Measurements from ENCODE around the gene RALB. TPM values are rescaled to one million over a fixed set of nuclear protein-coding genes. Genes with fewer than 3 reads are reported as not detected.
A peak's percentile ranks its signal among the peaks of the same experiment; 100 is the strongest.

The RALB gene
- total and polyA plus RNA-seq, 2 donors (not counting 1 experiment from before 2014, with no cell fraction given) = 58.3 to 73.9 TPM

- H3K9me3 ChIP-seq (ENCODE audit: control insufficient read depth, insufficient read depth, low read depth, low read length) = no peaks in the 10 kb centered on the region
- no peaks in the 10 kb centered on the region for H3K79me2 ChIP-seq (ENCODE audit: control insufficient read depth, insufficient read depth, low read length)
- DNase-seq (ENCODE audit: low read depth in 2 of 2) = peak; percentile 18 to 47
These were observed 70.6 kb downstream of the RALB start for GRCh38 chr2:120323214-120323613.

GRCh38 chr2:120323807-120324399, 71.3 kb downstream of the RALB start:
- H3K9ac ChIP-seq (ENCODE audit: insufficient read depth, low read length) = no peak overlapping the region
- H3K9me3 ChIP-seq (ENCODE audit: control insufficient read depth, insufficient read depth, low read depth, low read length) = no peaks in the 10 kb centered on the region
- no peak overlapping the region for H3K4me3 ChIP-seq (replicated peaks in 1 of 4; ENCODE audit: control extremely low read depth in 1 of 4, insufficient read depth in 1 of 4, low read depth in 3 of 4, low read length in 4 of 4)
- peaks cover 13% of the 10 kb centered on the region for H3K27me3 ChIP-seq (ENCODE audit: control insufficient read depth, insufficient read depth, low read length)
- no peaks in the 10 kb centered on the region for H3K4me1 ChIP-seq (ENCODE audit: control insufficient read depth, extremely low read depth, insufficient read depth, low read length)
- no peaks in the 10 kb centered on the region for H3K36me3 ChIP-seq (ENCODE audit: control insufficient read depth, insufficient read depth, low read length)
- no peak for TF ChIP-seq CTCF (conservative IDR thresholded peaks at IDR 0.05 in 1 of 2, IDR thresholded peaks at IDR 0.05 in 1 of 2; ENCODE audit: low read depth in 1 of 2, low read length in 2 of 2)
- no peak for TF ChIP-seq EZH2 (IDR thresholded peaks at IDR 0.05; ENCODE audit: low read length, missing control alignments)
- no peak overlapping the region for H2AFZ ChIP-seq (ENCODE audit: low read length)
- no peak overlapping the region for H3K27ac ChIP-seq (ENCODE audit: insufficient read depth, low read length)
- no peaks in the 10 kb centered on the region for H4K20me1 ChIP-seq (ENCODE audit: control insufficient read depth, extremely low read depth, insufficient read depth, low read length)
- peak in 1 of 2 donors; percentile 49 for DNase-seq (ENCODE audit: low read depth in 2 of 2)
- no peaks in the 10 kb centered on the region for H3K79me2 ChIP-seq (ENCODE audit: control insufficient read depth, insufficient read depth, low read length)
- no peak overlapping the region for H3K4me2 ChIP-seq (ENCODE audit: extremely low read depth, insufficient read depth, low read length)

More at GRCh38 chr2:120323214-120323613, 70.6 kb downstream of the RALB start:
- Histone ChIP-seq H3K36me3 (ENCODE audit: control insufficient read depth, insufficient read depth, low read length) (no peaks in the 10 kb centered on the region), H4K20me1 (ENCODE audit: control insufficient read depth, extremely low read depth, insufficient read depth, low read length) (no peaks in the 10 kb centered on the region), H3K4me1 (ENCODE audit: control insufficient read depth, extremely low read depth, insufficient read depth, low read length) (no peaks in the 10 kb centered on the region), H3K27me3 (ENCODE audit: control insufficient read depth, insufficient read depth, low read length) (peaks cover 12% of the 10 kb centered on the region), H3K4me3 (replicated peaks in 1 of 4; ENCODE audit: control extremely low read depth in 1 of 4, insufficient read depth in 1 of 4, low read depth in 3 of 4, low read length in 4 of 4) (no peak overlapping the region), H2AFZ (ENCODE audit: low read length) (no peak overlapping the region), H3K9ac (ENCODE audit: insufficient read depth, low read length) (no peak overlapping the region), H3K27ac (ENCODE audit: insufficient read depth, low read length) (no peak overlapping the region), H3K4me2 (ENCODE audit: extremely low read depth, insufficient read depth, low read length) (peak overlapping the region; percentile 25)
- TF ChIP-seq CTCF (conservative IDR thresholded peaks at IDR 0.05 in 1 of 2, IDR thresholded peaks at IDR 0.05 in 1 of 2; ENCODE audit: low read depth in 1 of 2, low read length in 2 of 2) = no peak
- no peak for TF ChIP-seq EZH2 (IDR thresholded peaks at IDR 0.05; ENCODE audit: low read length, missing control alignments)

- Histone ChIP-seq H3K4me1 (ENCODE audit: control insufficient read depth, extremely low read depth, insufficient read depth, low read length) (no peaks in the 10 kb centered on the region), H3K79me2 (ENCODE audit: control insufficient read depth, insufficient read depth, low read length) (no peaks in the 10 kb centered on the region), H3K9me3 (ENCODE audit: control insufficient read depth, insufficient read depth, low read depth, low read length) (no peaks in the 10 kb centered on the region), H3K27ac (ENCODE audit: insufficient read depth, low read length) (no peak overlapping the region), H3K36me3 (ENCODE audit: control insufficient read depth, insufficient read depth, low read length) (no peaks in the 10 kb centered on the region), H4K20me1 (ENCODE audit: control insufficient read depth, extremely low read depth, insufficient read depth, low read length) (no peaks in the 10 kb centered on the region), H3K27me3 (ENCODE audit: control insufficient read depth, insufficient read depth, low read length) (peaks cover 7% of the 10 kb centered on the region), H3K9ac (ENCODE audit: insufficient read depth, low read length) (no peak overlapping the region), H3K4me3 (replicated peaks in 1 of 4; ENCODE audit: control extremely low read depth in 1 of 4, insufficient read depth in 1 of 4, low read depth in 3 of 4, low read length in 4 of 4) (no peak overlapping the region), H3K4me2 (ENCODE audit: extremely low read depth, insufficient read depth, low read length) (no peak overlapping the region), H2AFZ (ENCODE audit: low read length) (no peak overlapping the region)
- TF ChIP-seq CTCF (conservative IDR thresholded peaks at IDR 0.05 in 1 of 2, IDR thresholded peaks at IDR 0.05 in 1 of 2; ENCODE audit: low read depth in 1 of 2, low read length in 2 of 2) = no peak
- TF ChIP-seq EZH2 (IDR thresholded peaks at IDR 0.05; ENCODE audit: low read length, missing control alignments) = no peak
- no peak for DNase-seq (ENCODE audit: low read depth in 2 of 2)
These were observed 72.3 kb downstream of the RALB start for GRCh38 chr2:120324933-120325332.
